GM23248 (cell line): ENCODE results near the gene KDM3A.

Experiments used
- EZH2 ChIP-seq: fragments of 200-600 bp; sonication (generic); IDR thresholded peaks from 2 replicates; pipeline ENCODE4 v1.6.1; 2018; ENCODE audit warnings: antibody characterized with exemption, mild to moderate bottlenecking; ENCODE audit not compliant: insufficient read depth, poor library complexity, severe bottlenecking
- EZH2phosphoT487 ChIP-seq: fragments of 200-600 bp; sonication (generic); IDR thresholded peaks from 2 replicates; pipeline ENCODE4 v1.6.1; 2018; ENCODE audit warnings: antibody characterized with exemption, moderate library complexity, mild to moderate bottlenecking, low read depth; ENCODE audit not compliant: insufficient read depth

DNA sequence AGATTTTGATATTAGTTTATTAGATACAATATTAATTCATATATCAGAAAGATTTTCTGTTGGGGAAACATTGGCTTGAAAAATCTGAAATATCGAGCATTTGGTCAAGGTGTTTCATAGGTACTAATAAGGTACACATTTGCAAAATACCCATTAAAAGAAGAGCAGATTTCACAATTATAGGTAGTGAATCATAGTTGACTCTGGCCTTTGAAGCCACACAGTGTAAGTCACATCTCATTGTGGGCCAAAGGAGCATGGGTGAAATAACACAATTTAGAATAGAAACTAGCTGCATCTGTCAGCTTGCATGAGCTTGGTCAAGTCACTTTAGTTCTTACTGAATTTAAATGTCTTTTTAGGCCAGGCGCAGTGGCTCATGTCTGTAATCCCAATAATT is 4.9 kb downstream of the KDM3A start:
- no peak for TF ChIP-seq EZH2
- no peak for TF ChIP-seq EZH2phosphoT487
